ENCODE measurements around the gene OR10H2.
"Not testable (repeated sequence)": the region's sequence is repeated elsewhere in the genome, so short reads cannot be mapped to it uniquely, and the experiment has no call there.

The OR10H2 gene, protein sequence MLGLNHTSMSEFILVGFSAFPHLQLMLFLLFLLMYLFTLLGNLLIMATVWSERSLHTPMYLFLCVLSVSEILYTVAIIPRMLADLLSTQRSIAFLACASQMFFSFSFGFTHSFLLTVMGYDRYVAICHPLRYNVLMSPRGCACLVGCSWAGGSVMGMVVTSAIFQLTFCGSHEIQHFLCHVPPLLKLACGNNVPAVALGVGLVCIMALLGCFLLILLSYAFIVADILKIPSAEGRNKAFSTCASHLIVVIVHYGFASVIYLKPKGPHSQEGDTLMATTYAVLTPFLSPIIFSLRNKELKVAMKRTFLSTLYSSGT

GRCh38 chr19:15727724-15728123 lies at the start of gene OR10H2:
Gene OR10H2 (plus strand): TSS chr19:15728024. CDS start chr19:15728044, 20 bp downstream.
- Mint-ChIP-seq H3K9me3 (ENCODE audit: low read depth) (peaks cover 4% of the 10 kb centered on the region), H3K4me3 (no peak within 1 kb of the TSS), H3K27ac (no peak within 1 kb of the TSS), H3K4me1 (ENCODE audit: low read depth) (peaks cover 3% of the 10 kb centered on the region), H3K27me3 (peaks cover 33% of the 10 kb centered on the region), H3K36me3 (no peaks in the 10 kb centered on the region)

GRCh38 chr19:15679089-15679488 lies 48.7 kb upstream of the OR10H2 start:
- Mint-ChIP-seq H3K4me3 (no peak overlapping the region), H3K27ac (no peak overlapping the region), H3K27me3 (peaks cover 23% of the 10 kb centered on the region), H3K36me3 (peaks cover 6% of the 10 kb centered on the region), H3K9me3 (ENCODE audit: low read depth) (no peaks in the 10 kb centered on the region), H3K4me1 (ENCODE audit: low read depth) (peaks cover 11% of the 10 kb centered on the region)

- H3K9me3 Mint-ChIP-seq (ENCODE audit: low read depth); H3K4me1 Mint-ChIP-seq (ENCODE audit: low read depth); H3K27ac Mint-ChIP-seq; H3K36me3 Mint-ChIP-seq; H3K4me3 Mint-ChIP-seq: not testable (repeated sequence)
- H3K27me3 Mint-ChIP-seq: peaks cover 26% of the 10 kb centered on the region
Observed at GRCh38 chr19:15679865-15680264, 48.0 kb upstream of the OR10H2 start.

- Mint-ChIP-seq H3K9me3 (ENCODE audit: low read depth) (no peaks in the 10 kb centered on the region), H3K27ac (no peak overlapping the region), H3K4me3 (no peak overlapping the region), H3K27me3 (peaks cover 29% of the 10 kb centered on the region), H3K36me3 (peaks cover 6% of the 10 kb centered on the region), H3K4me1 (ENCODE audit: low read depth) (peaks cover 1% of the 10 kb centered on the region)
Observed at GRCh38 chr19:15680478-15681322, 47.1 kb upstream of the OR10H2 start.

- Mint-ChIP-seq H3K27ac (no peak overlapping the region), H3K4me1 (ENCODE audit: low read depth) (no peaks in the 10 kb centered on the region), H3K36me3 (peaks cover 3% of the 10 kb centered on the region), H3K27me3 (peaks cover 40% of the 10 kb centered on the region), H3K4me3 (no peak overlapping the region), H3K9me3 (ENCODE audit: low read depth) (peaks cover 2% of the 10 kb centered on the region)
Observed at GRCh38 chr19:15683411-15683810, 44.4 kb upstream of the OR10H2 start.

GRCh38 chr19:15684828-15685227 lies 43.0 kb upstream of the OR10H2 start:
- Mint-ChIP-seq H3K36me3 (peaks cover 3% of the 10 kb centered on the region), H3K4me1 (ENCODE audit: low read depth) (no peaks in the 10 kb centered on the region), H3K4me3 (no peak overlapping the region), H3K27me3 (peaks cover 42% of the 10 kb centered on the region), H3K9me3 (ENCODE audit: low read depth) (peaks cover 10% of the 10 kb centered on the region), H3K27ac (no peak overlapping the region)

- Mint-ChIP-seq H3K27ac (no peak overlapping the region), H3K36me3 (peaks cover 2% of the 10 kb centered on the region), H3K27me3 (peaks cover 23% of the 10 kb centered on the region), H3K9me3 (ENCODE audit: low read depth) (no peaks in the 10 kb centered on the region), H3K4me3 (no peak overlapping the region), H3K4me1 (ENCODE audit: low read depth) (no peaks in the 10 kb centered on the region)
Observed at GRCh38 chr19:15696654-15697194, 31.1 kb upstream of the OR10H2 start.

- no peaks in the 10 kb centered on the region for H3K9me3 Mint-ChIP-seq (ENCODE audit: low read depth)
Observed at GRCh38 chr19:15701757-15702533, 25.9 kb upstream of the OR10H2 start.

GRCh38 chr19:15702534-15702930 lies 25.3 kb upstream of the OR10H2 start:
- Mint-ChIP-seq H3K27me3 (peaks cover 30% of the 10 kb centered on the region), H3K4me1 (ENCODE audit: low read depth) (peaks cover 2% of the 10 kb centered on the region), H3K36me3 (peaks cover 2% of the 10 kb centered on the region), H3K9me3 (ENCODE audit: low read depth) (no peaks in the 10 kb centered on the region), H3K4me3 (no peak overlapping the region), H3K27ac (no peak overlapping the region)

More at GRCh38 chr19:15701757-15702533, 25.9 kb upstream of the OR10H2 start:
- Mint-ChIP-seq H3K27ac (no peak overlapping the region), H3K36me3 (peaks cover 2% of the 10 kb centered on the region), H3K27me3 (peaks cover 29% of the 10 kb centered on the region), H3K4me1 (ENCODE audit: low read depth) (peaks cover 2% of the 10 kb centered on the region), H3K4me3 (no peak overlapping the region)

- H3K4me3 Mint-ChIP-seq: no peak overlapping the region
- peaks cover 24% of the 10 kb centered on the region for H3K27me3 Mint-ChIP-seq
- no peak overlapping the region for H3K27ac Mint-ChIP-seq
- peaks cover 2% of the 10 kb centered on the region for H3K4me1 Mint-ChIP-seq (ENCODE audit: low read depth)
- peaks cover 3% of the 10 kb centered on the region for H3K9me3 Mint-ChIP-seq (ENCODE audit: low read depth)
- no peaks in the 10 kb centered on the region for H3K36me3 Mint-ChIP-seq
Observed at GRCh38 chr19:15714638-15715037, 13.2 kb upstream of the OR10H2 start.

- peaks cover 2% of the 10 kb centered on the region for H3K4me1 Mint-ChIP-seq (ENCODE audit: low read depth)
- H3K36me3 Mint-ChIP-seq: no peaks in the 10 kb centered on the region
- peaks cover 25% of the 10 kb centered on the region for H3K27me3 Mint-ChIP-seq
- H3K4me3 Mint-ChIP-seq: no peak overlapping the region
- no peak overlapping the region for H3K27ac Mint-ChIP-seq
- H3K9me3 Mint-ChIP-seq (ENCODE audit: low read depth): peaks cover 3% of the 10 kb centered on the region
Observed at GRCh38 chr19:15715642-15716041, 12.2 kb upstream of the OR10H2 start.

DNA sequence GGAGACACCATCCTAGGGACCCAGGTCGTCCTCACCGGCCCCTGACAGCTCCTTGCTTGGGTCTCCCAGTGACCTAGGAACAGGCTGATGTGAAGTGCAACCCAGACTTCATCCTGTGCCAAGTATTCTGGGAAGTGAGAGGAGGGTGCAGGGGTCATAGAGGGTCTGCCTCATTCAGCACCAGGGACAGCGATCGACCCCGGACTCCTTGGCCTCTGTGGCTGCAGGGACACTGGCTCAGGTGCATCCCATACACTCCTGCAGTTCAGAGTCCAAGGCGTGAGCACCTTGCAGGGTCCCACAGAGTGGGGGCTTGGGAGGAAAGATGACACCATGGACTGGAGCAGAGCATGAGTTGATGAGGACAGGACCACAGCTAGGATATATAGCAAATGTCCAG lies 10.0 kb upstream of the OR10H2 start:
- H3K27me3 Mint-ChIP-seq: peaks cover 40% of the 10 kb centered on the region
- H3K27ac Mint-ChIP-seq: no peak overlapping the region

GRCh38 chr19:15721268-15721667 lies 6.6 kb upstream of the OR10H2 start:
- Mint-ChIP-seq H3K27ac (no peak overlapping the region), H3K4me1 (ENCODE audit: low read depth) (peaks cover 5% of the 10 kb centered on the region), H3K9me3 (ENCODE audit: low read depth) (peaks cover 4% of the 10 kb centered on the region), H3K36me3 (no peaks in the 10 kb centered on the region), H3K27me3 (peaks cover 49% of the 10 kb centered on the region), H3K4me3 (no peak overlapping the region)

More for the DNA sequence above, 10.0 kb upstream of the OR10H2 start:
- H3K9me3 Mint-ChIP-seq (ENCODE audit: low read depth): peaks cover 7% of the 10 kb centered on the region
- no peaks in the 10 kb centered on the region for H3K36me3 Mint-ChIP-seq
- H3K4me1 Mint-ChIP-seq (ENCODE audit: low read depth): peaks cover 2% of the 10 kb centered on the region
- no peak overlapping the region for H3K4me3 Mint-ChIP-seq

GRCh38 chr19:15722956-15723355 lies 4.9 kb upstream of the OR10H2 start:
- peaks cover 52% of the 10 kb centered on the region for H3K27me3 Mint-ChIP-seq
- H3K27ac Mint-ChIP-seq: no peak overlapping the region
- H3K4me1 Mint-ChIP-seq (ENCODE audit: low read depth): peaks cover 5% of the 10 kb centered on the region
- H3K9me3 Mint-ChIP-seq (ENCODE audit: low read depth): peaks cover 4% of the 10 kb centered on the region
- no peak overlapping the region for H3K4me3 Mint-ChIP-seq
- H3K36me3 Mint-ChIP-seq: no peaks in the 10 kb centered on the region

Measured in activated naive CD8-positive, alpha-beta T cell (primary cell).